GM19193 (cell line): ENCODE measurements around the gene PDCD11.

Experiments
- POLR2A ChIP-seq: IDR thresholded peaks from 4 replicates; pipeline ENCODE4 v1.6.1; 2011; ENCODE audit not compliant: insufficient read depth, insufficient read length; ENCODE audit errors: extremely low read depth

The PDCD11 gene

DNA sequence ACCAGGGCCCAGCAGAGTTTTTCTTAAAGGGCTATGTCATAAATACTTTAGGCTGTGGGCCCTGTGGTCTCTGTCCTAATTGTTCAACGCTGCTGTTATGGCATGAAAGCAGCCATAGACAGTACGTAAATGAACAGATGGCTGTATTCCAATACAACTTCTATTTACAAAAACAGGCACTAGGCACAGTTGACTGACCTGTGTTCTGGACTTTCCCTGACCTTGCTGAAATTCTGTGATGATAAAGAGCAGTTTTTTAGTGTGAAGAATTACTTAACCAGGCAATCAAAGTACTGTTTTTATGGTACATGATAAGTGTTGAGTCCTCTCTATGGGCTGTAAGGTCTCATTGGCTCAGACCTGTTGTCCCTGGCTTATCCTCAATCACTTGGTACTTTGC, 17.1 kb downstream of the PDCD11 start:
- TF ChIP-seq POLR2A, result no peak

DNA sequence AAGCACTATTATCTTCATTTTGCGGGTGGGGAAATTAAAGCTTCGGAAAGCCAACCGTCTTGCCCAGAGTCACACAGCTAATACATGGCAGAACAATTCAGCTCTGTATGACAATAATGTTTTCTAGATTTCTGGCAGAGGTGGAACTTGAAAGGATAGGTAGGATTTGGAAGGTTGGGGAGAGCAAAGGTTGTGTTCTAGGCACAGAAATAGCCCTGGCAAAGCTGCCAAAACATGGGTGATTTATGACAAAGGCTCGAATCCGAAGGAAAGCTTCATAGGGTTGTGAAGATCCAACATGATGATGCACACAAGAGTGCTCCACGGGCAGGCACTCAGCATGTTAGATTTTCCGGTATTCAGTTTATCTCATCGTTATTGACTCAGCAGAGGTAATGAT, 19.2 kb downstream of the PDCD11 start:
- TF ChIP-seq POLR2A, result no peak

DNA sequence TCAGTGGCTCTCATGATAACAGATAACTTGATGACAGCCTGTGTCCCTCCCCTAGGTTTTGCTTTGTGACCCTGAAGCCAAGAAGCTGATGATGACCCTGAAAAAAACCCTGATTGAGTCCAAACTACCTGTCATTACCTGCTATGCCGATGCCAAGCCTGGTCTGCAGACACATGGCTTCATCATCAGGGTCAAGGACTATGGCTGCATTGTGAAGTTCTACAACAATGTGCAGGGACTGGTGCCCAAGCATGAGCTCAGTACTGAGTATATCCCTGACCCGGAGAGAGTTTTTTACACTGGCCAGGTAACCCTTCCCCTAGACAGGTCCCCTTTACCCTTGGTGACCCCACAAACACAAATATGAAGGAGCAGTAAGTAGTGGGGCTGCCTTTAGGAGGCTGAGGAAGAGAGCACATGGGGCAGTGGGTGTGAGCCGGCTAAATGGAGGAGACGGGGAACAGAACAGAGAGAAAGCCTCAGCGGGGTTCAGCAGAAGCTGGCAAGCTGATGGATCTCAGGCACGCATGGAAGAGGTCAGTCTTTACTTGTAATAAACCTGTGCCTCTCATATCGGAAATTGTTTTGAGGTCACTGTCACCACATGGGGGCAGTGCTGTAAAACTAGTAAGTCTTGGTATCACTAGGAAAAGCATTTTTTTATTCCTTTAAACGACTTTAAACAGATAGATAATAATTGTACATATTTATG, 20.2 kb downstream of the PDCD11 start:
- no peak for TF ChIP-seq POLR2A

DNA sequence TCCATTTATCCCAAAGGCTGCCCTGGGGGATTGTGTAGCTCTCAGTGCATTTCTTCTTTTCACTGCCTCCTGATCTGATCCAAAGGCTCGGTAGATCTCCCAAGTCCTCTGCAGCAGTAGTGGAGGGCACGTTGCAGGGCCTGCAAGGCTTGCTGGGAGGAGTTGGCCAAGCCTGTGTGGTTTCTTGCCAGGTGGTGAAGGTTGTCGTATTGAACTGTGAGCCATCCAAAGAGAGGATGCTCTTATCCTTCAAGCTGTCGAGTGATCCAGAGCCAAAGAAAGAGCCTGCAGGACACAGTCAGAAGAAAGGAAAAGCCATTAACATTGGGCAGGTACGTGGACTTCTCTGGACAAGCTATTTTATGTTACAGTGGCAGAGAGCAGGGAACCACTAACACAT, 21.2 kb downstream of the PDCD11 start:
- no peak for TF ChIP-seq POLR2A

DNA sequence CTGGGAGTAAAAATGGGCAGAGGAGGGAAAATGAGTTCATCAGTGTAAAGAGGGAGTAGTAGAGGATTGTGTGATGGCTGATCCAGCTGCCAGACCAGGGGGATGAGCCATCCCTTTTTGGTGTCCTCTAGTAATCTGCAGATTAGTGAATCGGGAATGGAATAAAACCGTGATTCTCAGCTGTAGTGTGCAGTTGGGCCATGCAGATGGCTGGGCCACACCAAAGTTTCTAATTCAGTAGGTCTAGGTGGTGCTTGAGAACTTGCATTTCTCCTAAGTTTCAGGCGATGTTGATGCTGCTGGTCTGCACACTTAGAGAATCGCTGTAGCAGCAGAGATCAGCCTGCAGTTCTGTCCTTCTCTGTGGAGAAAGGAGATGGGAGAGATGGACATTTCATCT, 22.7 kb downstream of the PDCD11 start:
- no peak for TF ChIP-seq POLR2A

DNA sequence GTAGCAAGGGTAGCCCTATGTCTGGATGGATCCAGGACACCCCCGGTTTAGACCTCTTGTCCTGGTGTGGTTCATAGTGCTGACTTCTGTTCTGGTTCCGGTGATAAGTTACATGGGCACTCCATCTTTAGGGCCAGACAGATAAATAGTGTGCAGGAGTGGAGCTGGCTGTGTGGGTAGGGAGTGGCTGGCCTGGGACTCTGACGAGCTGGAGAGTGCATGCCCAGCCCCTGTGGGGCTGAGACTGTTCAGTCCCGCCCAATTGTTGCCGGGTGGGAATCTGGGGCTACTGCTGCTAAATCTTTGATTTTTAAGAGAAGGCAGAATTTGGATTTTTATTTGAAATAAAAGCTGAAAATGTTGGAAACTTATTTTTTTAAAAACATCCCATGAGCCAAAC, 27.3 kb downstream of the PDCD11 start:
- TF ChIP-seq POLR2A, result no peak

DNA sequence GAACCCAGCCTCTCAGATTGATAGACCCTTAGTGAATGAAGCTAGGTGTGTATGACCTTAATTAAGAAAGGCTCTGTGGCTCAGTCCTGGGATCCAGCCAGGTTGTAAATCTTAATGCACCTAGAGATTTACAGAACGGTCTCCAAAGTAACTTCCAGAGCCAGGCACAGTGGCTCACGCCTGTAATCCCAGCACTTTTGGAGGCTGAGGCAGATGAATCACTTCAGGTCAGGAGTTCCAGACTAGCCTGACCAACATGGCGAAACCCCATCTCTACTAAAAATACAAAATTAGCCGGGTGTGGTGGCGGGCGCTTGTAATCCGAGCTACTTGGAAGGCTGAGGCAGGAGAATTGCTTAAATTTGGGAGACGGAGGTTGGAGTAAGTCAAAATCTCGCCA, 31.4 kb downstream of the PDCD11 start:
- no peak for TF ChIP-seq POLR2A

DNA sequence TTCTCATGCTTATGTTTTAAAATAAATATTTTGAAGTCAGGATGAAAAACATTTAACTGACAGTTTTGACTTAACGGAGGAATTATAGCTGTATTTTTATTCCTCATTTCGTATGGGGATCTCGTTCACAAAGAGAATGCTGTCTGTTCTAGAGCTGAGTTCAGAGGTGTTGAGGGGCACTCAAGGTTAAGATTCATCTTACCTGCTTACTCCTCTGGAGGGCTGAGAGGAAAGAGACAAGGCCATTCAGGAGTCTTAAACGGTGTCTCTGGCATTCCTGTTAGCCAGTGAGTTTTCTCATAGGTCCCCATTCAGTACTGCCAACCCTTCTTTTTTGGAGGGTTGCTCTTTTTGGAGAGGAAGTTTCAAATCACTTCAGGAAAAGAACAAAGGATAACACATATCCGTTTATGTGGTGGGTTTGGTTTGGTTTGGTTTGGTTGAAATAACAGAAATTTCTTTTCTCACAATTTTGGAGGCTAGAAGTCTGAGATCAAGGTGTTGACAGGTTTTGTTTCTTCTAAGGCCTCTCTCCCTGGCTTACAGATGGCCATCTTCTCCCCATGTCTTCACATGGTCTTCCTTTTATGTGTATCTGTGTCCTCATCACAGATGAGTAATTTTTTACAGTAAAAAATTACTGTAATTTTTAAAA, 32.7 kb downstream of the PDCD11 start:
- TF ChIP-seq POLR2A, result no peak

DNA sequence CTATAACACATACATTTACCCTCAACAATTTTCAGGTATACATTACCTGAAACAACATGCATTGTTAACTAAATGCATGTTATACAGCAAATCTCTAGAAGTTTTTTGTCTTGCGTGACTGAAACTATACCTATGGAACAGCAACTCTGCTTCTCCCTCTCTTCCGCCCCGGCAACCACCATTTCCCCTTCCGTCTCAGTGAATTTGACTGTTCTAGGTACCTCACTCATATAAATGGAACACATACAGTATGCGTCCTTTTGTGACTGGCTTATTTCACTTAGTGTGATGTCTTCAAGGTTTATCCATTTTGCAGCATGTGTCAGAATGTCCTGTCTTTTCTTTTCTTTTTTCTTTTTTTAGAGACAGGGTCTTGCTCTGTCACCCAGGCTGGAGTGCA, 33.2 kb downstream of the PDCD11 start:
- no peak for TF ChIP-seq POLR2A

DNA sequence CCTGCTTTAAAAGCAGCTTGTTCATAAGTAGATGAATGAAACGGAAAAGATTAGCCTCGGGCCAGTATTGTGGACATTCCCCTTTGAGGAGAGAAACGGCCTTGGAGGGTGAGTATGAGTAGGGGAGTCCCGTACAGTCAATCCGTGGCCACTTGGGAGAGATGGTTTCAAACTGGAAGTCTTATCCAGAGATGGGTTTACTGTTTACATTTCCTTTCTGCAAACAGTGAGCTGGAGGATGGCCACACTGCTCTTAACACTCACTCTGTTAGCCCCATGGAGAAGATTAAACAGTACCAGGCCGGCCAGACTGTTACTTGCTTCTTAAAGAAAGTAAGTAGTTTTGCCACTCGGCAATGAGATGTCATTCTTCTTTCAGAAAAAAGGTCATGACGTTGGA, 35.5 kb downstream of the PDCD11 start:
- no peak for TF ChIP-seq POLR2A

DNA sequence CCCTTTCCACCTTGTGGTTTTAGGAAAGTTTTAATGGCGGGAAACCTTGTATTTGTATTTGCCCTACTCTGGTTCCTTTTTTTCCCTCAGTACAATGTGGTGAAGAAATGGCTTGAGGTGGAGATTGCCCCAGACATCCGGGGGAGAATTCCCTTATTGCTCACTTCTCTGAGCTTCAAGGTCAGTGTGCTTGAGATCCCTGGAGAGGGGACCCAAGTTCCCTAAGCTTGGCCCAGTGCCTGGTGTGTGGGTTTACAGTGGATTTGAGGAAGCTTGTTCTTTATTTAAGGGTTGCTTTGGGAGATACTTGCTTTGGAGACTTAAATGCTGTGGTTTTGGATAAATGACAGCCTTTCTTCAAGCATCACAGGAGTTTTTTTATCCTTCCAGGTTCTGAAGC, 37.4 kb downstream of the PDCD11 start:
- no peak for TF ChIP-seq POLR2A

DNA sequence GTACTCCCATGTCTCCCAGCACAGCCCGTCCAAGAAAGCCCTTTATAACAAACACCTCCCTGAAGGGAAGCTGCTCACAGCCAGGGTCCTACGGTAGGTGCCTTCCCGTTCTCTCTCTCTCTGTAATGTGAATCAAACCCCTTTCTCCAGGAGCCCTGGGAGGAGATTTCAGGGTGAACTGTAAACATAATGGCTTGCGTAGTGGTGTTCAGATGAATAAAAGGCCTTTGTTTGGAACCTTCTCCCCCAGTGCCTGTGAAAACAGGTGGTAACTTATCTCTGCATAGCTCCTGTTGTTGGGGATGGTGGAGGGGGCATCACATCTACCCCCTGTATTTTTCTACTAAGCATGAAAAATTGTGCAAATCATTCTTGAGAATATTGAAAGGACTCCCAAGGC, 43.4 kb downstream of the PDCD11 start:
- no peak for TF ChIP-seq POLR2A

DNA sequence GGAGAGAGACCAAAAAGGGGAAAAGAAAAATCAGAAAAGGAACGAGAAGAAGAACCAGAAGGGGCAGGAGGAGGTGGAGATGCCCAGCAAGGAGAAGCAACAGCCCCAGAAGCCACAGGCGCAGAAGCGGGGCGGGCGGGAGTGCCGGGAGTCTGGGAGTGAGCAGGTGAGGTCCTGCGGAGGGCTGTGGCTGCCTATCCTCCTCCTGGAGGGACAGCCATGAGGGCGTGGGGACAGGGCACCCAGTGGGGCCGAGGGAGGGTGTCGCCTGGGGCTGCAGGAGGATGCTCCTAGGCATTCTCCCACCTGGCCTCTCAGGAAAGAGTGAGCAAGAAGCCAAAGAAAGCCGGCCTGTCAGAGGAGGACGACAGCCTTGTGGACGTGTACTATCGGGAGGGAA, 44.0 kb downstream of the PDCD11 start:
- TF ChIP-seq POLR2A, result no peak

DNA sequence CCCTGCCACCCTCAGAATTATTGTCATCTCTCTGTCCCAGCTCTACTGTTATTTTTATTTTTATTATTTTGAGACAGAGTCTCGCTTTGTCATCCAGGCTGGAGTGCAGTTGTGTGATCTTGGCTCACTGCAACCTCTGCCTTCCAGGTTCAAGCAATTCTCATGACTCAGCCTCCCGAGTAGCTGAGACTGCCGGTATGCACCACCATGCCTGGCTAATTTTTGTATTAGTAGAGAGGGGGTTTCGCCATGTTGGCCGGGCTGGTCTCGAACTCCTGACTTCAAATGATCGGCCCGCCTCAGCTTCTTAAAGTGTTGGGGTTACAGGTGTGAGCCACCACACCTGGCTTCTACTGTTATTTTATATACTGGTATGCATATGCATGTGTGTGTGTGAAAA, 44.8 kb downstream of the PDCD11 start:
- no peak for TF ChIP-seq POLR2A

DNA sequence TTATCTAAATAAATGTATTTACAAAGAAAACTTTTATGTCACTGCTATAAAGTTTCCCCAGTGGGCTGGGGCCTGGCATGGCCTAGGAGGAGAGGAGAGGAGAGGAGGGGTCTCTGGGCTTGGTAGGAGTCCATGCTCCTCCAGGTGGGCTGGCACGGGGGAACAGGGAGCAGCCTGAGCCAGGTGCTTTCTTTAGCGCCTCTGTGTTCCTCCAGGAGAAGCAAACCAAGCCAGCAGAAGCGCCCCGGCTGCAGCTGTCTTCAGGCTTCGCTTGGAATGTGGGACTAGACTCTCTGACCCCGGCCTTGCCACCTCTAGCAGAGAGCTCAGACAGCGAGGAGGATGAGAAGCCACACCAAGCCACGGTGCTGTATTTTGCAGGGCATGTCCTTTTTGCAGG, 45.2 kb downstream of the PDCD11 start:
- TF ChIP-seq POLR2A, result no peak

DNA sequence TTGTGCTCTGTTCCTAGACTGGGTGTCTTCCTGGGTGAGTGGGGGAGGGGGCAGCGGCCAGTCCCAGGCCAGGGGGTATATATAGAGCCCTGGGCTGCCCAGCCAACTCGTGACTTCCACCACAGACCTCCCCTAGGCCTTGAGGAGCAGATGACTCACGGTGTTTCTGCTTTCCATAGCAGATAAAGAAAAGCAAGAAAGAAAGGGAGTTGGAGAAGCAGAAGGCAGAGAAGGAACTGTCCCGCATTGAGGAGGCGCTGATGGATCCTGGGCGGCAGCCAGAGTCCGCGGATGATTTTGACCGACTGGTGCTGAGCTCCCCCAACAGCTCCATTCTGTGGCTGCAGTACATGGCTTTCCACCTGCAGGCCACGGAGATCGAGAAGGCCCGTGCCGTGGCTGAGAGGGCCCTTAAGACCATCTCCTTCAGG, 45.6 kb downstream of the PDCD11 start:
- no peak for TF ChIP-seq POLR2A
